GM04503 (cell line): Measurements from ENCODE around the gene ACBD5.
A peak's percentile ranks its signal among the peaks of the same experiment; 100 is the strongest.
"Not testable (repeated sequence)": the region's sequence is repeated elsewhere in the genome, so short reads cannot be mapped to it uniquely, and the experiment has no call there.

ENCODE experiments used
- DNase-seq: peaks from one replicate; pipeline ENCODE4 v3.0.0-alpha.2; 2012; ENCODE audit warnings: low read depth

Gene ACBD5, protein sequence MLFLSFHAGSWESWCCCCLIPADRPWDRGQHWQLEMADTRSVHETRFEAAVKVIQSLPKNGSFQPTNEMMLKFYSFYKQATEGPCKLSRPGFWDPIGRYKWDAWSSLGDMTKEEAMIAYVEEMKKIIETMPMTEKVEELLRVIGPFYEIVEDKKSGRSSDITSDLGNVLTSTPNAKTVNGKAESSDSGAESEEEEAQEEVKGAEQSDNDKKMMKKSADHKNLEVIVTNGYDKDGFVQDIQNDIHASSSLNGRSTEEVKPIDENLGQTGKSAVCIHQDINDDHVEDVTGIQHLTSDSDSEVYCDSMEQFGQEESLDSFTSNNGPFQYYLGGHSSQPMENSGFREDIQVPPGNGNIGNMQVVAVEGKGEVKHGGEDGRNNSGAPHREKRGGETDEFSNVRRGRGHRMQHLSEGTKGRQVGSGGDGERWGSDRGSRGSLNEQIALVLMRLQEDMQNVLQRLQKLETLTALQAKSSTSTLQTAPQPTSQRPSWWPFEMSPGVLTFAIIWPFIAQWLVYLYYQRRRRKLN

DNA sequence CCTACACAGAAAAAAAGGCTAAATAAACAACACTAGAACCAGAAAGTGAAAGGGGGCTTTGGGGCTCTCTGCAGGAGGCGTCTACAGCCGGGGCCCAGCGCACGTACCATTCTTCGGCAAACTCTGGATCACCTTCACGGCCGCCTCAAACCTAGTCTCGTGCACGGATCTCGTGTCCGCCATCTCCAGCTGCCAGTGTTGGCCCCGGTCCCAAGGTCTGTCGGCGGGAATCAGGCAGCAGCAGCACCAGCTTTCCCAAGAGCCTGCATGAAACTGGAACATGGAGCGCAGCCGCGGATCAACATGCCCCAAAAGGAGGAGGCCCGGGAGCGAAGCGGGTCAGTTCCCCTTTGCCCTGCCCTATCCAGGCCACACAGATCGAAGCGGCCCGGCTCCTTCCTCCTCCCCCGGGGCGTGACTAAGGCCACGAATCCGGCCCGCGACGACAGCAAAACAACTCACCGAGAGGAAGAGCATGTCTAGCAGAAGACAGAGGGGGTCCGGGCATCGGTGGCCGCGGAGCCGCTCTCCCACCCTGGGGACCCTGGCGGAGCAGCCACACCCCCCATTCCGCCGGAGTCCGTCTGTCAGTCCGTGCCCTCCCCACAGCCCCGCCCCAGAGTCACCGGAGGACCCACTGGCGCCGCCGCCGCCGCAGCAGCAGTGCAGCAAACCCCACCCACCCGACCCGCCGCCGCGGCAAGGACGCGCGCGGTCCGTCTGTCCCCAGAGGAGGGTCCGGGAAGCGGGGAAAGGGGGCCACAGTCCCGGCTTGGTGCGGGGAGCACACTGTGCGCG, at the start of gene ACBD5:
ACBD5 (minus strand) TSS at position 586 of the 798 bp plus-strand sequence; CDS start at position 477, 109 bp downstream.
- peak; percentile 67 for DNase-seq

DNA sequence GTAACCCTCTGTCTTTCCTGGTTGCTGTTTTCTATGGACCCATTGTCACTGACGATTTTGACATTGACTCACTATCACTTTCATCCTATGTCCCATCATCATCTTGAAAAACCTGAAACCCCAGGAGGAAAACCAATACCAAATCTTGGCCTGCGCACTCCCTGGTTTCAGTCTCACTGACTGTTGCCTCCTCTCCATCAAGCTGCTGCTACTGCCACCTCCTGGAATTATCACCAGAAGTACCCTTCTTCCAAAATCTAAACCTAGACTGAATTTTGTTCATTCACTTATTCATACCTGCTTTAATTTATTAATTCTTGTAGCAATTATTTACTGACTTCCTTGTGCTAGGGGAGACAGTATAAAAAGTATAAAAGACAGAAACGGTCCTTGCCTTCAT, 44.5 kb upstream of the ACBD5 start:
- no peak for DNase-seq

DNA sequence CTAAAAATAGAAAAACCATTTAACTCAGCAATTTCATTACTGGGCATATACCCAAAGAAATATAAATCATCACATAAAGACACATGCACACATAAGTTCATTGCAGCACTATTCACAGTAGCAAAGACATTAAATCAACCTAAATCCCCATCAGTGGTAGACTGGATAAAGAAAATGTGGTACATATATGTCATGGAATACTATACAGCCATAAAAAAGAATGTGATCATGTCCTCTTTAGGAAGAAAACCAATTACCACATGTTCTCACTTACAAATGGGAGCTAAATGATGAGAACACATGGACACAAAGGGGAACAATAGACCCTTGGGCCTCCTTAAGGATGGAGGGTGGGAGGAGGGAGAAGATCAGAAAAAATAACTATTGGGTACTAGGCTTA, 36.0 kb upstream of the ACBD5 start:
- no peak for DNase-seq

DNA sequence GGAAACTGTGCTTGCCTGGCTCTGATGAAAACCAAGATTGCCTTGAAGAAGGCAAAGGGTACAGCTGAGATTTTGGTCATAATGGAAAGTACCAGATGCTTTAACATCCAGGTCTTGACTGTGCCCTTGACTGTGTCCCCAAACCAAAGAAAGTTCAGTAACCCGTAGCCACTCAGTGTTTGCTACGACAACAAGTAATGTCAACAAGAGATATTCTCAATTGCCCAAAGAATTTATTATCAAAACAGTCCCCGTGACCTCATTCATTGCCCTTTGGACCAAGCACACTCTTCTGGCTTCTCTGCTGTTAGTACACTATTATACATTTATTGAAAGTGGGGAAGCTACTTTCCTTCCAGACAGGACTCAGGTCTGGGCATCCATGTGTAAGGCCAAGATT, 25.4 kb upstream of the ACBD5 start:
- not testable (repeated sequence) for DNase-seq

DNA sequence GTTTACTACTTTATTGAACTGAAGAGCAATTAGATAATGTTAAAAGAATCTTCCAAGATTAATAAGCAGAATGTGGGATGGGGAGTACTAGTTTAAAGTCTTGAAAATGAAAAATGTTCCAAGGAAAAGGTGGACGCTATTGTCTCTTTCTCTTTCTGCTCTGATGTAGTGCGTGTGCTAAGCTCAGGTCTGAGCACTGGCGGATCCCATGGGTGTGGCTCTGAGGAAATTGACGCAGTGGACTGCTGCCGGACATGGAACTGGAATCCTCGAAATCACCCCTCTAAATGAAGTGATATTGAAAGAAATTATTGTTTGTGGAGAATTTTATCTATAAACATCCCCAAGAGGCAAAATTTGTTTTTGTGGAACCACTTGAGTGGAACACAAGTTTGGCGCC, 22.2 kb upstream of the ACBD5 start:
- DNase-seq: not testable (repeated sequence)

DNA sequence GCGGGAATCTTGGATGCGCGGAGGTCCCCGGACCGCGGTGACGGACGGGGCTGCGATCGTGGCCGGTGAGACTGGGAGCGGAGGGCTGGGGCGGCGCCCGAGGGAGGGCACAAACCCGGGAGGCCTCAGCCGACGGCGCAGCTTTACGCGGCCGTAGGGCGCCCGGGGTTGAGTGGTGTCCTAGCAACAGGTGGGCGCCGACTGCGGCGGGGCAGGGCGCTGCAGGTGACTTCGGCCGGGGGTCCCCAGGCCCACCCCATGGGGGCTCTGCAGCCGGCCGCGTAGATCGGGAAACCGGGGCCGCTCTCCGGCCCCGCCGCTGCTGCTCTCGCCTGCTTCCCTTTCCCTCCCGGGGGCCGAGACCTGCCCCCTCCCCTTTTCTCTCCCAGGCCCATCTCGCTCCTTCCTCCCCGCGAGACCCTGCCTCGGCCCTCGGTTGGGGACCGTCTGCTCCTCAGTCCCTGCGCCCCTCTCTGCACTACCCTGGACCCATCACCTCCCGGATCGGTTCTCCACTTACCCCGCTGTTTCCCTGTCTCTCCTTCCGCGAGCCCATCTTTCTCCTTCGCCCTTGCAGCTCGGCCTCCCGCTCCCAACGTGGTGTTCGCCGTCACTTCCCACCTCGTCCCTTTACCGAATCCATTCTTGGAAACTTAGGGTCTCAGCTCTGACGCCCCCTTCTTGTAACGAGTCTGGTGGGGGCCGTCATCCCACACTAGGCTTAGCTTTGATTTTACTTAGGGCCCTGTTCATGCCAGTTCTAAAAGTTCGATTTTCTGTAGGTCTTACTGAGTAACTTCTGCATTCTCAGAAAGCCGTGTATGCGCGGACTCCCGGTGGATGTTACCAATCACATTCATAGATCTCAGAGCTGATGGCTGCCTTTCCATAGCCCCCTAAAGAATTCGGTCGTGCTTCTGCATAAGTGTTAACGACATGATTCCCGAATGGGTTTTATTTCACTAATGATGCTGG, 18.5 kb upstream of the ACBD5 start:
- no peak for DNase-seq

DNA sequence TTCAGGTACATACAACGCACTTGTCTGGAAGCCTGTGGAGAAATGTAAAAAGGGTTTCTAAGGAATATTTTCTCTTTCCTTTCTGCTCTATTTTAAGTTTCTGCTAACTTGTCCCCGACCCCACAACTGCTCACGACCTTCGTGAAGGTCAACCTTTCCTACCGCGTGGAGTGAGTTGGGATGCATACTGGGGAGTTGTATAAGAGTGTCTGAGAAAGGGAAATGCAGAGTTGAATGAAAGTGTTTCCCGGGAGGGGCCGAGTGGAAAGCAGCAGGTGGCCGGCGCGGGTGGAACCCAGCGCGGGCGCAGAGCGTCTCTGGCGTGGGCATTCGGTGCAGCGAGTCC, 17.9 kb upstream of the ACBD5 start:
- DNase-seq: no peak

DNA sequence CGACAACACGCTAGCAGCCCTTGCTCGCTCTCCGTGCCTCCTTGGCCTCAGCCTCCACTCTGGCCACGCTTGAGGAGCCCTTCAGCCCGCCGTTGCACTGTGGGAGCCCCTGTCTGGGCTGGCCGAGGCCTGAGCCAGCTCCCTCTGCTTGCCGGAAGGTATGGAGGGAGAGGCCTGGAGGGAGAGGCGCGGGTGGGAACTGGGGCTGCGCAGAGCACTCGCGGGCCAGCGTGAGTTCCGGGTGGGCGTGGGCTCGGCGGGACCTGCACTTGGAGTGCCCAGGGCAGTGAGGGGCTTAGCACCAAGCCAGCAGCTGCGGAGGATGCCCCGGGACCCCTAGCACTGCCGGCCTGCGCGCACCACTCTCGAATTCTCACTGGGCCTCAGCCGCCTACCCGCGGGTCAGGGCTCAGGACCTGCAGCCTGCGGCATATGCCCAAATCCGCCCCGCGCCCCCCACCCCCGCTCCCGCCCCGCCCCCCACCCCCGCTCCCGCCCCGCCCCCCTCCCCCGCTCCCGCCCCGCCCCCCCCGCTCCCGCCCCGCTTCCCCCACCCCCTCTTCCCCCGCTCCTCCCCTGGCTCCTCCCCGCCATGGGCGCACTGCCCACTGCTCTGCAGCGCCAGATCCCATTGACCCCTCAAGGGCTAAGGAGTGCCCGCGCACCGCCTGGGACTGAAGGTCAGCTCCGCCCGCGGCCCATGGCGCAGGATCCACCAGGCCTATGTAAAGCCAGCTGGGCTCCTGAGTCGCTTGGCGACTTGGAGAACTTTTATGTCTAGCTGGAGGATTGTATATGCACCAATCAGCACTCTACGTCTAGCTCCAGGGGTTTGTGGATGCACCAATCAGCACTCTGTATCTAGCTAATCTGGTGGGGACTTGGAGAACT, 15.9 kb upstream of the ACBD5 start:
- DNase-seq: no peak

DNA sequence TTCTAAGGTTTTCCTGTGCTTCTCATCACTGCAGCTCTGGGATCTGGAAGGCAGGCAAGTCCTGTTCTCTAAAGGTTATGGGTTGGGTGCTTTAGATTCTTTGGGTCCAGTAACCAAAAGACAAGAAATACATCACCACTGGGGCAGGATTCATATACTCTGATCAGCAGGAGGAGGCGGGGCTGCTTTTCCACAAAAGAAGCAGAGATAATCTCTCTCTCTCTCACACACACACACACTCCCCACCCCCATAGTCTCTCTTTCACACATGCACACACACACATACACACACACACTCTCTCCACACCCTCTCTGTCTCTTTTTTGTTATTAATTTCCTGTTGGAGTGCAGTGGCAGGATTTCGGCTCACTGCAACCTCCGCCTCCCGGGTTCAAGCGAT, 13.0 kb upstream of the ACBD5 start:
- DNase-seq: no peak

DNA sequence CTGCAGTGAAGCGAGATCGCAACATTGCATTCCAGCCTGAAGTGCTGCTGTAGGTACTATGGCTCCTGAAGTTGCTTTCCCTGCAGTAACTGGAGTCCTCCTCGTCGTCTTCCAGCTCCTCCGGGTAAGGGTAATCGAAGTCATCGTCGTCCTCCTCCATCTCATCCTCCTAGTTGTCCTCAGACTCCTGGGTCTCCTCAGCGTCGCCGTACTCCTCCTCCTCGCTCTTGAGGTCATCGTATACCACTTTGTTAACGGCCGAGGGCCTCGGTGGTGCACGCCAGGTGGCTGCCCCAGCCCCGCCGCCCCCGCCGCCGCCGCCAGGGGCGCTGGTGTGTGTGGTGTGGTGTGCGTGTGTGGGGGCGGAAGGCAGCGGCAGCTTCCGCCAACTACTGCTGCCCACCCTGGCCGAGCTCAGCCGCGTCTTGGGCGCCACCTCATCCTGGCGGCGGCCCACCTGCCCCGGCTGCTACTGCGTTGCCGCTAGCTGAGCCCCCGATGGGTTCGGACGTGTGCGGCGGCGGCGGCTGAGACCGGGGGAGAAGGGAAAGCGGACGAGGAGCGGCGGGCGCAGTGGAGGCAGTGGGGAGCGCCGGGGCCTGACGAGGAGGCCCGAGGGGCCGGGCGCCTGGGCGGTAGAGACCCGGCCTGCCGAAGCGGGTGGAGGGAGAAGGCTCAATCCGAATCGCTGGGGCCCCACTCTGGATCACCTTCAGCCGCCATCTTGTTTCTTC, 11.8 kb upstream of the ACBD5 start:
- DNase-seq: no peak

DNA sequence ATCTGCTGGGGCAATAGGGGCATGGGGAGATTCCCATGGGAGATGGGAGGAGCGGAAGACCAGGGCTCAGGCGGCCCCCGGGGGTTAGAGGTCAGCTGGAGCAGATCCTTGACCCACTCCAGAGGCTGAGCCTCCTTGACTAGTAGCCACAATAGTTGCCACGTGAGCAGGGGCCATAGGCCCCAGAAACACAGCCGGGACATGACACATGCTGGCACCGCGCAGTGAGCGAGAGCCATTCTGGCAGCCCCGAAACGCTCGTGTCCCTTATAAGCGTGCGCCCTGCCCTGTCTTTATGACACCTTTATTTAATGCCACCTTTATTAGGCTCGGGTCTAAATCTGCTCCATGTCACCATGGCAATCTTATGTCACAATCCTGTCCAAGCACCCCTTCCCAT, 11.0 kb upstream of the ACBD5 start:
- no peak for DNase-seq

DNA sequence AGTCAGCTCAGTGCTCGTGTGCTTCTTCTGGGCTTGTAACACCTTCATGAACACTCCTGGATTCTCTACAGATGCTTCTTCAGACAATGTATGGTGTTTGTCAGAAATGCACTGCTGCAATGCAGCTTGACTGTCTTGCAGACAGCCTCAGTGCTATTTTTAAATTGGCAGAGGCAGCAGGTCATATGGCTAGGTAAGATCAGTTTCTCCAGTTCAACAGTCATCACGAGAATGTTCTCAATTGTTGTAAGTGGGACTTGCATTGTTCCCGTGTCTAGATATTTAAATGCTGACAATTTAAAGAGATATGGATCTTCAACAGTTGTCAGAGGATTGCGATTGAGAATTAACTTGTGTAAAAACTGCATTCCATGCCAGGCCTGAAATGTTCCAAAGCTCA, 7.6 kb upstream of the ACBD5 start:
- DNase-seq: no peak

DNA sequence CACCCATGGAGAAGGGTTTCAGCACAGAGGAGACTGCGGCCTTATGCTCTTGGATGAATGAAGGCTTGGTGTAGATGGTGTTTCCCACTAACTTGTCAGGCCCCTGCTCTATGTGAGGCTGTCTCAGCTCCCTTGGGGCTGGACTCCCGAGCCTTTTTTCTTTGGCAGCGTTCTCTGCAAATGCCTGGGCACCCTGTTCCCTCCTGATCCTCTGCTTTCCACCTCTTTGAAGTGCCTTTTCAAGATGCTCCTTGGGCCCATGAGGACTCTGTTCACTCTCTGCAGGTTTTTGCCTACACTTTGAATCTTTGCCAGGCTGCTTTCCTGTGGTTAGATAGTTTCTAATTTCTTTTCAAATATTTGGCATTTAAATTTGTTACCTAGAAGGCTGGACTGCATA, 6.8 kb upstream of the ACBD5 start:
- no peak for DNase-seq

DNA sequence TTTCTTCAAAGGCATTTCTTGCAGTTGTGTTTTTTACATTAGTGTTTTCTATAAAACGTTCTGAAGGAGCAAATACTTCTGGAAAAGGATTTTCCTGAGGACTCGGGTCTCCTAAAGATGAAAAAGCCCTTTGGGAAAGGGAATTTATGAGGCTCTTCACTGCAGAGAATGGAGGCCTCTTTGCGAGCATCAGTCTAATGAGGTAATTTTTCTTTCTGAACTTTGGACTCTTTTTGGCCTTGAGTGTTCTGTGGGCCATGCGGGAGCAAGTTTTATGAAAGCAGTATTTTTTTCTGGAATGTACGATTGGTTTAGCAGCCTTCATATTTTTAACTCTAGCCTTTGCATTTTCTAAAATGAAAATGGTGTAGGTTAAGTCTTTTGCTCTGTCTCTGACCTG, 6.4 kb upstream of the ACBD5 start:
- no peak for DNase-seq

DNA sequence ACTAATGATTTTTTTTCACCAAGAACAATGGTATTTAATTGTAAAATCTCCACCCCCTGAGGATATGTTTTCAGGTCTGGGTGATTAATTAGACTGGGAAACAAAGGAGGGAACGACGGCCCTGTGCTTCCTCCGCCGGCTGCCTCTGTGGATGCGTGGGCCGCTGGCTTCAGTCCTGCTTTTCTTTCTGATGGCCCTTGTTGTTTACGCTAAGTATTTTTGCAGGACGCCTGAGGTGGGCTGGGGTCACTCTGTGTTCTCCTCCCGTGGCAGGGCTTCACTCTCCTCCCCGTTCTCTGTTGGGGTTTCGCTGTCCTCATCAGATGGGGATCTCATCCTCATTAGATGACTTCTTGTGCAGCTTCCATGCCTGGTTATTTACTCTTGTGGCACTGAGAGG, 5.2 kb upstream of the ACBD5 start:
- DNase-seq: no peak

DNA sequence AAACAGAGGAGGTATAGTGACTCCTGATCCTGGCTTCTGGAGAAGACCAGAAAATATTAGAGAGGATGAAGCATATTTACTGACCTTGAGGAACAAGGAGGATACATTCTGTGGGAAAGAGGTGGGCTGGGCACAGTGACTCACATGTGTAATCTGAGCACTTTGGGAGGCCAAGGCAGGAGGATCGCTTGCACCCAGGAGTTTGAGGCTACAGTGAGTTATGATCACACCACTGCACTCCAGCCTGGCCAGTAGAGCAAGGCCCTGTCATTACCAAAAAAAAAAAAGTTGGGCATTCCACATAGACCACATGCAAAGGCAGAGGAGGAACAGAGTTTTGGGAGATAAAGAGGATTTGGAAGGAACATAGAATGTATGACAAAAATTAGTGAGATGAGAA, 4.4 kb upstream of the ACBD5 start:
- DNase-seq: no peak

DNA sequence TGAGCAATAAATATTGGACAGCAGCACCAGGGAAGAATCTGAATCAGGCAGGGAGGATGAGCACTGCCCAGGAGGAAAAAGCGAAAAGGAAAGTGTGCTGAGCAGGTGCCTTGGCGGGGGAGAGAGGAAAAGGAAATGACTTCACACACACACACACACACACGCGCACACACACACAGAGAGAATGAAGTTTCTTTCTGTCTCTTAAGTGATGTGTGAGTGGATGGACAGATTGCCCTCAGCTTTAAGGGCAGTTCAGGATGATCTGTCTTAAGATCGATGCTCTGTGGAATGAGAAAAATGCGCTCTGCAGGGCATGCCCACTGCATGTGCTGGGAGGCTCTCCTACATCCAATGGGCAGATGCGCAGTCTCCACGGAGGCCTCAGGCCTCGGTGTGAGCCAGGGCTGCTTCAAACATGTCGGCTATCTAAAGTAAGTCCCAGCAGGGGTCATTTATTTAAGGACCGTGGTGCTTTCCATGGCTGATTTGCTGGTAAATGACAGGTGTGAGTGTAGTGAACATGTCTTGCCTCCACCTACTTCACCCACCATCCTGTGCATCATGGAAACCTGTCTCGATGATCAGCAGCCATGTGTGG, 2.5 kb upstream of the ACBD5 start:
- peak; percentile 48 for DNase-seq

DNA sequence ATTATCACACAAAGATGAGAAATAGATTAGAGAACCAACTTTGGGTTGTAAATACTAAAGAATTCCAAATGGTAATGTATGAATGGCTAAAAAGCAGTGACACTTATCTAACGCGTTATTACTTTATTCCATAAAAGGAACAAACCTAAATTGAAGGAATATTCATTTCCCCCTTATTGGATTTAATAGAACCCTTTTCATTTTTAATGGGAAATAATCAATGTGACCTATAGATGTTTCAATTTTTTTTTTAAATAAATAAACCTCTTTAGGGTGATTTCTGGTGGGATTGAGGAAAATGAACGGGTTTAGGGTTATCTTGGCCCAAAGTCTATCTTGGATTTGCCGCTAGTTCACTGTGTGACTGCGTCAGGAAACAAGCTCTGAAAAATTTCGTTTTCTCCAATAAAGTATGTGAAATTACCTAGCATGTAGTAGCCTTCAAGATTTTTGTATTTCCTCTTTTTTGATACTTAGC, 1.9 kb upstream of the ACBD5 start:
- DNase-seq: no peak

DNA sequence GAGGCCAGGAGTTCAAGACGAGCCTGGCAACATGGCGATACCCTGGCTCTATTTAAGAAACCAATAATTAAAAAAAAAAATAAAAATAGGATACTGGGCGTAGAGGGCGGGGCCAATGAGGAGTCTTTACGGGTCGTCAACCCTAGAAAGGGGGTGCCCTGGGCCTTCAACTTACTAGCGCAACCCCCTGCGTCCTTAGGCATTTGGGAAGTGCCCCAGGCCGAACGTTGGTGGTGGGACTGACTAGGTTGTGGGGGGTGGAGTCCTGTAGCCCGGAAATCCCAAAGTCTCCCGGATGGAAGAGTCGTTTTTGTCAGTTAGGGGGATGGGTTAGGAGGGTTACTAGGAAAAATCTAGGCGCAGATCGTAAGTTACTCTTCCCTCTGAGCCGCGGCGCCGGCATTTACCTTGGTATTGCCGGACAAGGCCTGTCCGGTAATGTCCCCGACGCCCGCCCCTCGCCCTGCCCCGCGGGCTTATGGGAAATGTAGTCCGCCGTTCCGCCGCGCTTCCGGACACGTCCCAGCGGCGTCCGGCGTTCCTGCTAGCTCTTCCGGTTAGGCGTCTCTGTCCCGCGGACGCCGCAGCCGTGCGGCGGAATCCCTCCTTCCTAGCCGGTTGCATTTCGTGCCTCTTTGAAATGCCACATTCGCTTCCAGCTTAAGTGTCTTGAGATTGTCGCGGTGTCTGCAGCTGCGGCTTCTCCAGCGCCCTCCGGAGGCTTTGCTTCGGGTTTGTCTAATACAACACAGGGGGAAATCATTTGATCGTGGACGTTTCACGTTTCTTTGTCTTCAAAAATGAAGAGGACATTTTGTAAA, 1.3 kb upstream of the ACBD5 start:
- peak; percentile 74 for DNase-seq
